ENCODE data around the gene EP400. TPM values are rescaled to one million over a fixed set of nuclear protein-coding genes. Genes with fewer than 3 reads are reported as not detected.

EP400 gene
- total and polyA plus RNA-seq, 9 donors, result 19.6 to 60.7 (median 44.0) TPM

DNA sequence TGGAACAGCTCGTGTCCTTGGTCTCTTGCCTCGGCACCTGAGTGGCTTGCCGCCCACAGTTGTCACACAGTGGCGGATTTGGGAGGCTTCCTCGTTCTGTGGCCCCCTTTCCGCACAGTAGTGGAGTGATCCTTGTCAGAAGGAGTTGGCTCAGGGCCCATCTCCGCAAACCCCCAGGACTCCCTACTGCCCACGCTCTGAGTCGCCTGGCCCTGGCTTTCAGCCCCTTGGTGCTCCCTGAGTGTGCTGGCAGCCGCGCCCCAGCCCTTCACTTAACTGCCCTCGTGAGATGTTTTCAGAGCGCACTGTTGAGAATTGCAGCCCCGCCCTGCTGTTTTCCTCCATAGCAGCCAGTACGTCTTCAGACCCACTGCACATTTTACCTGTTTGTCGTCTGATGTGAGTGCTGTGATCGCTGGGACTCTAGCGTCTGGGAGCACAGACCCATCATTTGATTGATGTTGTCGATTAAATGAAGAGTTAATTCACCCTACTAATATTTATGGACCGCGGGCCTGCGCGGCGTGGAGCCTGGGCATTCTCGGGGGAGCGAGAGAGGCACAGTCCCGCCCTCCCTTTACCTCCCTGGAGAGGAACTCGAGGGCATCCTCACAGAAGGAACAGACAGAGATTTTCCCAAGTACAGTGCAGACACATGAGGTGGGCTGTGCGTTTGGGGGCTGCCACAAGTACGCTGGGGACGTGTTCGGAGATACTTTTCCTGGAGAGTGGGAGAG, 102.6 kb downstream of the EP400 start:
- Histone ChIP-seq H3K9me3 (no peaks in the 10 kb centered on the region), H3K4me3 (no peak overlapping the region), H3K27ac (no peak overlapping the region), H3K27me3 (no peaks in the 10 kb centered on the region), H3K4me1 (ENCODE audit: insufficient read depth) (no peaks in the 10 kb centered on the region), H3K36me3 (no peaks in the 10 kb centered on the region)
- WGBS, 3 donors, result 92 to 93% (median 92%) methylated on average over 32 of the region's 32 CpGs
- TF ChIP-seq, protein P1, sequence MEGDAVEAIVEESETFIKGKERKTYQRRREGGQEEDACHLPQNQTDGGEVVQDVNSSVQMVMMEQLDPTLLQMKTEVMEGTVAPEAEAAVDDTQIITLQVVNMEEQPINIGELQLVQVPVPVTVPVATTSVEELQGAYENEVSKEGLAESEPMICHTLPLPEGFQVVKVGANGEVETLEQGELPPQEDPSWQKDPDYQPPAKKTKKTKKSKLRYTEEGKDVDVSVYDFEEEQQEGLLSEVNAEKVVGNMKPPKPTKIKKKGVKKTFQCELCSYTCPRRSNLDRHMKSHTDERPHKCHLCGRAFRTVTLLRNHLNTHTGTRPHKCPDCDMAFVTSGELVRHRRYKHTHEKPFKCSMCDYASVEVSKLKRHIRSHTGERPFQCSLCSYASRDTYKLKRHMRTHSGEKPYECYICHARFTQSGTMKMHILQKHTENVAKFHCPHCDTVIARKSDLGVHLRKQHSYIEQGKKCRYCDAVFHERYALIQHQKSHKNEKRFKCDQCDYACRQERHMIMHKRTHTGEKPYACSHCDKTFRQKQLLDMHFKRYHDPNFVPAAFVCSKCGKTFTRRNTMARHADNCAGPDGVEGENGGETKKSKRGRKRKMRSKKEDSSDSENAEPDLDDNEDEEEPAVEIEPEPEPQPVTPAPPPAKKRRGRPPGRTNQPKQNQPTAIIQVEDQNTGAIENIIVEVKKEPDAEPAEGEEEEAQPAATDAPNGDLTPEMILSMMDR (IDR thresholded peaks at IDR 0.05), result no peak
- TF ChIP-seq EP300 (IDR thresholded peaks at IDR 0.05) (no peak), POLR2A (IDR thresholded peaks at IDR 0.05) (no peak)
- intact Hi-C loops (cut with DNase I), result no loop called here
- no peak for DNase-seq

- Histone ChIP-seq H3K36me3 (no peaks in the 10 kb centered on the region), H3K4me1 (ENCODE audit: insufficient read depth) (no peaks in the 10 kb centered on the region), H3K4me3 (no peak overlapping the region), H3K9me3 (no peaks in the 10 kb centered on the region), H3K27me3 (no peaks in the 10 kb centered on the region), H3K27ac (no peak overlapping the region)
- TF ChIP-seq, protein P1 (IDR thresholded peaks at IDR 0.05), result no peak
- no peak for TF ChIP-seq EP300 (IDR thresholded peaks at IDR 0.05)
- no peak for TF ChIP-seq POLR2A (IDR thresholded peaks at IDR 0.05)
- DNase-seq, result no peak
- intact Hi-C loops (cut with DNase I), result no loop called here
- whole genome bisulfite sequencing, 3 donors, result 93 to 97% (median 94%) methylated on average over 23 to 27 of the region's 27 CpGs
Measured at GRCh38 chr12:132053338-132054330, 103.9 kb downstream of the EP400 start.

DNA sequence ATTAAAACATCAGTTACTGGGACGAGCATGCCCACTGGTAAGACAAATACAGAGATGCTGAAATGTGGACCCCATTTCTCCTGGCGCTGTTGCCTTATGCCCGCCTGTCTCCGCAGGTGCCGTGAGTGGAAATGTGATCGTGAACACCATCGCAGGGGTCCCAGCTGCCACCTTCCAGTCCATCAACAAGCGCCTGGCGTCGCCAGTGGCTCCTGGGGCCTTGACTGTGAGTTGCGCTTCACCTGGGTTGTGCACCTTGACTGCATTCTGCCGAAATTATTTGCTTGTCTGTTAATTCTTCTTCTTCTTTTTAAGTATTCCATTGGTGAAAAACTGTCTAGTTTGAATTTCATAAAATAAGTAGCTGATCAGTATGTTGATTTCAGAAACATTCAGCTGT, 105.2 kb downstream of the EP400 start:
- intact Hi-C loops (cut with DNase I), result no loop called here

DNA sequence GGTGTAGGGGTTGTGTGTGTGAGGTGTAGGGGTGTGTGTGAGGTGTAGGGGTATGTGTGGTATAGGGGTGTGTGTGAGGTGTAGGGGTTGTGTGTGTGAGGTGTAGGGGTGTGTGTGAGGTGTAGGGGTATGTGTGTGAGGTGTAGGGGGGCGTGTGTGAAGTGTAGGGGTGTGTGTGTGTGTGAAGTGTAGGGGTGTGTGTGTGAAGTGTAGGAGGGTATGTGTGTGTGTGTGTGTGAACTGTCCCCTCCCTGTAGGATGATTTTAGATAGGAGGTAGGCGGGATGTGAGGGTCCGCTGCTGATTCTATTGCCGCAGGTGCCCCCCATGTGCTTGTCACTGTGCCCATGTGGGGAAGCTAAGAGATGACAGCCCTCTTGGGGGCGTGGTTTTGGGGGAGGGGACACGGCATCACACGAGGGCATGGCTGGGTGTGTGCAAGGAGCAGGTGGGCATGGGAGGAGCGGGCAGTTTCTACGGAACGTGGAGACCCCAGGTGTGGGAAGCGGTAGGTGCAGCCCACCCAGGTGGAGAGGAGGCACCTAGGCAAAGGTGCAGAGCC, 105.9 kb downstream of the EP400 start:
- no peaks in the 10 kb centered on the region for H3K4me1 ChIP-seq (ENCODE audit: insufficient read depth)
- intact Hi-C loops (cut with DNase I), result no loop called here
- H3K36me3 ChIP-seq, result no peaks in the 10 kb centered on the region
- TF ChIP-seq, protein P1 (IDR thresholded peaks at IDR 0.05), result no peak
- no peak for TF ChIP-seq EP300 (IDR thresholded peaks at IDR 0.05)
- no peak for TF ChIP-seq POLR2A (IDR thresholded peaks at IDR 0.05)
- no peaks in the 10 kb centered on the region for H3K27me3 ChIP-seq
- no peak for DNase-seq
- WGBS, 3 donors, result 83 to 86% (median 86%) methylated on average over 11 of the region's 11 CpGs
- H3K27ac ChIP-seq, result no peak overlapping the region
- H3K4me3 ChIP-seq, result no peak overlapping the region
- H3K9me3 ChIP-seq, result no peaks in the 10 kb centered on the region

More for the DNA sequence above, 105.2 kb downstream of the EP400 start:
- Histone ChIP-seq H3K27ac (no peak overlapping the region), H3K9me3 (no peaks in the 10 kb centered on the region), H3K4me1 (ENCODE audit: insufficient read depth) (no peaks in the 10 kb centered on the region), H3K27me3 (no peaks in the 10 kb centered on the region), H3K36me3 (no peaks in the 10 kb centered on the region), H3K4me3 (no peak overlapping the region)
- DNase-seq, result no peak
- WGBS, 3 donors, result 94 to 97% (median 95%) methylated on average over 12 of the region's 12 CpGs
- TF ChIP-seq, protein P1 (IDR thresholded peaks at IDR 0.05), result no peak
- TF ChIP-seq EP300 (IDR thresholded peaks at IDR 0.05) (no peak), POLR2A (IDR thresholded peaks at IDR 0.05) (no peak)
